Measurements from ENCODE around the gene URM1.
A peak's percentile ranks its signal among the peaks of the same experiment; 100 is the strongest.

URM1 gene

GRCh38 chr9:128335914-128336313, 35.3 kb upstream of the URM1 start:
- TF ChIP-seq TAF1 (IDR thresholded peaks at IDR 0.05; ENCODE audit: borderline replicate concordance, insufficient read depth, low read length) (no peak), REST (IDR thresholded peaks at IDR 0.05; ENCODE audit: insufficient read depth in 1 of 2, low read depth in 2 of 2, low read length in 2 of 2) (no peak), FOXP2 (optimal IDR thresholded peaks at IDR 0.05; ENCODE audit: borderline replicate concordance, extremely low read depth, extremely low read length, insufficient read depth) (no peak), POLR2AphosphoS5 (IDR thresholded peaks at IDR 0.05; ENCODE audit: low read depth, low read length) (no peak), SIN3A (IDR thresholded peaks at IDR 0.05; ENCODE audit: borderline replicate concordance, insufficient read depth, low read length) (no peak)

- TF ChIP-seq SIN3A (IDR thresholded peaks at IDR 0.05; ENCODE audit: borderline replicate concordance, insufficient read depth, low read length) = no peak
- TF ChIP-seq REST (IDR thresholded peaks at IDR 0.05; ENCODE audit: insufficient read depth in 1 of 2, low read depth in 2 of 2, low read length in 2 of 2) = no peak
- no peak for TF ChIP-seq TAF1 (IDR thresholded peaks at IDR 0.05; ENCODE audit: borderline replicate concordance, insufficient read depth, low read length)
- TF ChIP-seq FOXP2 (optimal IDR thresholded peaks at IDR 0.05; ENCODE audit: borderline replicate concordance, extremely low read depth, extremely low read length, insufficient read depth) = no peak
- no peak for TF ChIP-seq POLR2AphosphoS5 (IDR thresholded peaks at IDR 0.05; ENCODE audit: low read depth, low read length)
Measured at GRCh38 chr9:128337936-128338335, 33.2 kb upstream of the URM1 start.

- TF ChIP-seq TAF1 (IDR thresholded peaks at IDR 0.05; ENCODE audit: borderline replicate concordance, insufficient read depth, low read length) = peak; percentile 58; the same call in 1 of the 2 replicates
- TF ChIP-seq FOXP2 (optimal IDR thresholded peaks at IDR 0.05; ENCODE audit: borderline replicate concordance, extremely low read depth, extremely low read length, insufficient read depth) = peak; percentile 21
- TF ChIP-seq SIN3A (IDR thresholded peaks at IDR 0.05; ENCODE audit: borderline replicate concordance, insufficient read depth, low read length) = no peak
Measured at GRCh38 chr9:128339761-128340690, 31.1 kb upstream of the URM1 start, which contains the start of gene SLC27A4. TSS of gene SLC27A4 (plus strand) at chr9:128340527. CDS start at chr9:128343133, 2,606 bp downstream.

GRCh38 chr9:128340691-128341434, 30.3 kb upstream of the URM1 start:
- TF ChIP-seq POLR2AphosphoS5 (IDR thresholded peaks at IDR 0.05; ENCODE audit: low read depth, low read length) = no peak
- no peak for TF ChIP-seq TAF1 (IDR thresholded peaks at IDR 0.05; ENCODE audit: borderline replicate concordance, insufficient read depth, low read length)
- no peak for TF ChIP-seq FOXP2 (optimal IDR thresholded peaks at IDR 0.05; ENCODE audit: borderline replicate concordance, extremely low read depth, extremely low read length, insufficient read depth)
- no peak for TF ChIP-seq REST (IDR thresholded peaks at IDR 0.05; ENCODE audit: insufficient read depth in 1 of 2, low read depth in 2 of 2, low read length in 2 of 2)
- TF ChIP-seq SIN3A (IDR thresholded peaks at IDR 0.05; ENCODE audit: borderline replicate concordance, insufficient read depth, low read length) = no peak

GRCh38 chr9:128341435-128341849, 29.7 kb upstream of the URM1 start:
- TF ChIP-seq POLR2AphosphoS5 (IDR thresholded peaks at IDR 0.05; ENCODE audit: low read depth, low read length) (no peak), FOXP2 (optimal IDR thresholded peaks at IDR 0.05; ENCODE audit: borderline replicate concordance, extremely low read depth, extremely low read length, insufficient read depth) (no peak), SIN3A (IDR thresholded peaks at IDR 0.05; ENCODE audit: borderline replicate concordance, insufficient read depth, low read length) (0 out of 2 replicates have a peak, but pooled peaks have one; percentile 24)

Data from PFSK-1 (cell line).